ENCODE data around the gene LAYN.

Gene LAYN

GRCh38 chr11:111572581-111572980, 32.1 kb downstream of the LAYN start:
- H3K27me3 ChIP-seq (ENCODE audit: insufficient read depth, low read depth) = no peaks in the 10 kb centered on the region
- H3K79me2 ChIP-seq (ENCODE audit: insufficient read depth, low read depth) = no peaks in the 10 kb centered on the region
- H3K27ac ChIP-seq = no peak overlapping the region
- H2AFZ ChIP-seq (ENCODE audit: low read depth) = no peak overlapping the region
- no peak for TF ChIP-seq CTCF (conservative IDR thresholded peaks at IDR 0.05; ENCODE audit: low read depth, low read length)
- H3K4me1 ChIP-seq (ENCODE audit: low read depth, poor library complexity, severe bottlenecking) = no peaks in the 10 kb centered on the region
- no peak overlapping the region for H3K4me3 ChIP-seq (IDR thresholded peaks at IDR 0.05; ENCODE audit: insufficient read depth, low read depth, low read length)
- no peak overlapping the region for H3K9ac ChIP-seq
- H3K36me3 ChIP-seq (ENCODE audit: insufficient read depth) = no peaks in the 10 kb centered on the region
- H3K4me2 ChIP-seq = no peak overlapping the region
- H4K20me1 ChIP-seq (ENCODE audit: insufficient read depth) = no peaks in the 10 kb centered on the region

GRCh38 chr11:111573821-111574249, 33.3 kb downstream of the LAYN start:
- Histone ChIP-seq H3K9ac (no peak overlapping the region), H2AFZ (ENCODE audit: low read depth) (no peak overlapping the region)

GRCh38 chr11:111574373-111575225, 34.1 kb downstream of the LAYN start:
- H4K20me1 ChIP-seq (ENCODE audit: insufficient read depth) = no peaks in the 10 kb centered on the region
- TF ChIP-seq CTCF (conservative IDR thresholded peaks at IDR 0.05; ENCODE audit: low read depth, low read length) = no peak
- H3K9ac ChIP-seq = no peak overlapping the region
- H3K27ac ChIP-seq = no peak overlapping the region
- no peaks in the 10 kb centered on the region for H3K27me3 ChIP-seq (ENCODE audit: insufficient read depth, low read depth)
- H3K4me2 ChIP-seq = no peak overlapping the region
- no peaks in the 10 kb centered on the region for H3K79me2 ChIP-seq (ENCODE audit: insufficient read depth, low read depth)
- H3K4me3 ChIP-seq (IDR thresholded peaks at IDR 0.05; ENCODE audit: insufficient read depth, low read depth, low read length) = no peak overlapping the region
- no peaks in the 10 kb centered on the region for H3K4me1 ChIP-seq (ENCODE audit: low read depth, poor library complexity, severe bottlenecking)
- H2AFZ ChIP-seq (ENCODE audit: low read depth) = no peak overlapping the region
- no peaks in the 10 kb centered on the region for H3K36me3 ChIP-seq (ENCODE audit: insufficient read depth)

More at GRCh38 chr11:111573821-111574249, 33.3 kb downstream of the LAYN start:
- H3K4me3 ChIP-seq (IDR thresholded peaks at IDR 0.05; ENCODE audit: insufficient read depth, low read depth, low read length) = no peak overlapping the region
- H3K27ac ChIP-seq = no peak overlapping the region
- no peaks in the 10 kb centered on the region for H3K4me1 ChIP-seq (ENCODE audit: low read depth, poor library complexity, severe bottlenecking)
- no peaks in the 10 kb centered on the region for H3K79me2 ChIP-seq (ENCODE audit: insufficient read depth, low read depth)
- H3K36me3 ChIP-seq (ENCODE audit: insufficient read depth) = no peaks in the 10 kb centered on the region
- H4K20me1 ChIP-seq (ENCODE audit: insufficient read depth) = no peaks in the 10 kb centered on the region
- no peak overlapping the region for H3K4me2 ChIP-seq
- no peak for TF ChIP-seq CTCF (conservative IDR thresholded peaks at IDR 0.05; ENCODE audit: low read depth, low read length)
- no peaks in the 10 kb centered on the region for H3K27me3 ChIP-seq (ENCODE audit: insufficient read depth, low read depth)

- H2AFZ ChIP-seq (ENCODE audit: low read depth) = no peak overlapping the region
- no peaks in the 10 kb centered on the region for H3K79me2 ChIP-seq (ENCODE audit: insufficient read depth, low read depth)
- no peaks in the 10 kb centered on the region for H3K36me3 ChIP-seq (ENCODE audit: insufficient read depth)
- H3K4me3 ChIP-seq (IDR thresholded peaks at IDR 0.05; ENCODE audit: insufficient read depth, low read depth, low read length) = no peak overlapping the region
- no peaks in the 10 kb centered on the region for H3K27me3 ChIP-seq (ENCODE audit: insufficient read depth, low read depth)
- no peak overlapping the region for H3K9ac ChIP-seq
- no peak for TF ChIP-seq CTCF (conservative IDR thresholded peaks at IDR 0.05; ENCODE audit: low read depth, low read length)
- no peaks in the 10 kb centered on the region for H3K4me1 ChIP-seq (ENCODE audit: low read depth, poor library complexity, severe bottlenecking)
- no peak overlapping the region for H3K4me2 ChIP-seq
- no peaks in the 10 kb centered on the region for H4K20me1 ChIP-seq (ENCODE audit: insufficient read depth)
- H3K27ac ChIP-seq = no peak overlapping the region
Observed at GRCh38 chr11:111575740-111576139, 35.2 kb downstream of the LAYN start.

Data from KMS-11 (cell line).